ENCODE data around the gene ACOT7.
A peak's percentile ranks its signal among the peaks of the same experiment; 100 is the strongest.

Gene ACOT7

DNA sequence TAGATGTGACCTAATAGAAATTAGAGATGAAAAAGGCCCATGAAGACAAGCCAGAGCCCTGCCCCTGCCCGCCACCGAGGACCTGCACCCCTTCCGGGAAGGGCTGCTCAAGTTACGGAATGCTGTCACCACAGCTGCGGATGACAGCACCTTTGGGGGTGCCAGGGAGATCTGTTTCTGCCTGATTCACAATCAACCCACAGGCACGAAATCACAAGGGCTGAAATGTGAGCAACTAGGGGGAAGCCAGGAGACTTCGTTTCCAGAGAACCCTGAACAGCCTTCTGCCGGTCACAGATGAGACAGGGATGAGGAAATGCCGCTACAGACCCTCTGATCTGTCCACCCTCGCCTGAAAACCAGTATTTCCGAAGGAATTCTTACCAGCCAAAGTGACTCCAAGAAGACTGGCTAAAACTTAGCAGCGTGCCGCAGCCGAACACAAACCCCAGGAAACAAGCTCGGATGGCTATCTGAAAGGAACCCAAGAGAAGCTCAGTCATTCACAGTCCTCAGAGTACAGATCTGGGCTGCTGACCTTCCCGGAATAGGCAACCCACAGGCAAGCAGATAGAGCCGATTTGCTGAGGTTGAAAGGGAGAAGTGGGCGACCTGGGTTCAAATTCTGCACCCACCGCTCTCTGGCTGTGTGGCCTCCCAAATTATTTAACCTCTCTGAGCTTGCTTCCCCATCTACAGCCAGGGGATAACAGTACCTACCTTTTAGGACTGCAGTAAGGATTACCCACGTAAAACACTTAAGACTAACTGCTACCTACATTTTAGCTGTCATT, 158.9 kb downstream of the ACOT7 start:
- Histone ChIP-seq H3K79me2 (ENCODE audit: insufficient read depth, low read length) (peaks cover 14% of the 10 kb centered on the region; the same call in 1 of the 2 replicates), H3K36me3 (ENCODE audit: insufficient read depth, low read length) (peaks cover 45% of the 10 kb centered on the region), H3K9me3 (ENCODE audit: low read length) (no peaks in the 10 kb centered on the region), H3K9ac (ENCODE audit: low read length) (peak overlapping the region; percentile 75), H3F3A (ENCODE audit: insufficient read depth, low read length) (no peaks in the 10 kb centered on the region), H3K4me2 (ENCODE audit: low read length) (peak overlapping the region; percentile 84), H4K20me1 (ENCODE audit: insufficient read depth, low read length) (no peaks in the 10 kb centered on the region), H3K4me1 (ENCODE audit: insufficient read depth, low read length, severe bottlenecking) (peaks cover 15% of the 10 kb centered on the region), H3K27ac (ENCODE audit: low read depth, low read length, poor library complexity, severe bottlenecking) (peak overlapping the region; percentile 17), H3K27me3 (ENCODE audit: insufficient read depth, low read length) (no peaks in the 10 kb centered on the region), H2AFZ (ENCODE audit: low read length) (no peak overlapping the region), H3K9me2 (ENCODE audit: low read depth, low read length) (no peaks in the 10 kb centered on the region), H3K4me3 (ENCODE audit: low read depth, low read length, poor library complexity, severe bottlenecking) (peak overlapping the region; percentile 69)
- TF ChIP-seq, protein P1, sequence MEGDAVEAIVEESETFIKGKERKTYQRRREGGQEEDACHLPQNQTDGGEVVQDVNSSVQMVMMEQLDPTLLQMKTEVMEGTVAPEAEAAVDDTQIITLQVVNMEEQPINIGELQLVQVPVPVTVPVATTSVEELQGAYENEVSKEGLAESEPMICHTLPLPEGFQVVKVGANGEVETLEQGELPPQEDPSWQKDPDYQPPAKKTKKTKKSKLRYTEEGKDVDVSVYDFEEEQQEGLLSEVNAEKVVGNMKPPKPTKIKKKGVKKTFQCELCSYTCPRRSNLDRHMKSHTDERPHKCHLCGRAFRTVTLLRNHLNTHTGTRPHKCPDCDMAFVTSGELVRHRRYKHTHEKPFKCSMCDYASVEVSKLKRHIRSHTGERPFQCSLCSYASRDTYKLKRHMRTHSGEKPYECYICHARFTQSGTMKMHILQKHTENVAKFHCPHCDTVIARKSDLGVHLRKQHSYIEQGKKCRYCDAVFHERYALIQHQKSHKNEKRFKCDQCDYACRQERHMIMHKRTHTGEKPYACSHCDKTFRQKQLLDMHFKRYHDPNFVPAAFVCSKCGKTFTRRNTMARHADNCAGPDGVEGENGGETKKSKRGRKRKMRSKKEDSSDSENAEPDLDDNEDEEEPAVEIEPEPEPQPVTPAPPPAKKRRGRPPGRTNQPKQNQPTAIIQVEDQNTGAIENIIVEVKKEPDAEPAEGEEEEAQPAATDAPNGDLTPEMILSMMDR (IDR thresholded peaks at IDR 0.05; ENCODE audit: low read length) = no peak
- TF ChIP-seq EZH2 (IDR thresholded peaks at IDR 0.05; ENCODE audit: borderline replicate concordance, low read length) = no peak

DNA sequence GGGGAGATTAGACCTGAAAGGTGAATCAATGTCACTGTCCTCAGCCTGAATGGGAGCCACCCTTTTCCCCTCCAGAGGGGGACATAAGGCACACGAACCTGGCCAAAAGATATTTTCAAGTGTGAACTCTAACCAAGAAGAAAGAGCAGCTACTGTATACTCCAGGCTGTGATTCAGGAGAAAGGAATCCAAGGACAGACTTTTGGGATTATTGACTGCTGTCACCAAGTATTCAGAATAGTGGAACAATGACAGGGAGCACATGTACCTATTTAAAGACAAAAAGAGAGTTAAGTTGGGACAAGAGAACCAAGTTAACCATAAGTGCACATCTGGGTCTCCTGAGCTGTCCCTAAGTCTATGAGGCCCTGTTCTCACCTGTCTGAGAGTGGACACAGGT, 160.2 kb downstream of the ACOT7 start:
- Histone ChIP-seq H3K27ac (ENCODE audit: low read depth, low read length, poor library complexity, severe bottlenecking) (no peak overlapping the region), H3K27me3 (ENCODE audit: insufficient read depth, low read length) (no peaks in the 10 kb centered on the region), H3K4me2 (ENCODE audit: low read length) (no peak overlapping the region), H3K4me1 (ENCODE audit: insufficient read depth, low read length, severe bottlenecking) (peaks cover 15% of the 10 kb centered on the region), H4K20me1 (ENCODE audit: insufficient read depth, low read length) (no peaks in the 10 kb centered on the region), H3K9me2 (ENCODE audit: low read depth, low read length) (no peaks in the 10 kb centered on the region), H3F3A (ENCODE audit: insufficient read depth, low read length) (no peaks in the 10 kb centered on the region), H3K36me3 (ENCODE audit: insufficient read depth, low read length) (peaks cover 56% of the 10 kb centered on the region), H3K4me3 (ENCODE audit: low read depth, low read length, poor library complexity, severe bottlenecking) (no peak overlapping the region), H3K9ac (ENCODE audit: low read length) (peak overlapping the region; percentile 31; the same call in 1 of the 2 replicates), H3K79me2 (ENCODE audit: insufficient read depth, low read length) (peaks cover 14% of the 10 kb centered on the region; the same call in 1 of the 2 replicates), H3K9me3 (ENCODE audit: low read length) (no peaks in the 10 kb centered on the region), H2AFZ (ENCODE audit: low read length) (no peak overlapping the region)
- TF ChIP-seq EZH2 (IDR thresholded peaks at IDR 0.05; ENCODE audit: borderline replicate concordance, low read length) = no peak
- TF ChIP-seq, protein P1 (IDR thresholded peaks at IDR 0.05; ENCODE audit: low read length) = no peak

DNA sequence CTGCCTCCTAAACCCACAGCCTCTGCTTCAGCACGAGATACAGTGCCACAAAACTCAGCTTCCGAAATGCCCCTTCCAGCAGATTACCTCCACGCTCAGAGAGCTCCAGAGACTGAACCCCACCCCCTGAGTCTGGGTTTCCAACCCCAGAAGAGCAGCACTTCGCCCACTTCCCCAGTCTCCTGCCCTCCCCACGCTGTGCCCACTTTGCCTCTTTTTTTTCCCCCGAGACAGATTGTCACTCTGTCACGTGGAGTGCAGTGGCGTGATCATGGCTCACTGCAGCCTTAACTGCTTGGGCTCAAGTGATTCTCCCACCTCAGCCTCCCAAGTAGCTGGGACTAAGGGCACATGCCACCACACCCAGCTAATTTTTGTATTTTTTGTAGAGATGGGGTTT, 167.9 kb downstream of the ACOT7 start:
- no peak for TF ChIP-seq EZH2 (IDR thresholded peaks at IDR 0.05; ENCODE audit: borderline replicate concordance, low read length)
- TF ChIP-seq, protein P1 (IDR thresholded peaks at IDR 0.05; ENCODE audit: low read length) = no peak
- Histone ChIP-seq H3K79me2 (ENCODE audit: insufficient read depth, low read length) (no peaks in the 10 kb centered on the region), H4K20me1 (ENCODE audit: insufficient read depth, low read length) (no peaks in the 10 kb centered on the region), H3K4me1 (ENCODE audit: insufficient read depth, low read length, severe bottlenecking) (no peaks in the 10 kb centered on the region), H2AFZ (ENCODE audit: low read length) (no peak overlapping the region), H3F3A (ENCODE audit: insufficient read depth, low read length) (no peaks in the 10 kb centered on the region), H3K9me2 (ENCODE audit: low read depth, low read length) (no peaks in the 10 kb centered on the region), H3K4me2 (ENCODE audit: low read length) (no peak overlapping the region), H3K9me3 (ENCODE audit: low read length) (no peaks in the 10 kb centered on the region), H3K36me3 (ENCODE audit: insufficient read depth, low read length) (peaks cover 89% of the 10 kb centered on the region), H3K9ac (ENCODE audit: low read length) (no peak overlapping the region), H3K27me3 (ENCODE audit: insufficient read depth, low read length) (no peaks in the 10 kb centered on the region), H3K4me3 (ENCODE audit: low read depth, low read length, poor library complexity, severe bottlenecking) (no peak overlapping the region), H3K27ac (ENCODE audit: low read depth, low read length, poor library complexity, severe bottlenecking) (no peak overlapping the region)
